Vagina (tissue), 2 donors: ENCODE results near the gene OR2M5.

ENCODE experiments used
- POLR2AphosphoS5 ChIP-seq, 2 donors: sonication (generic); formaldehyde crosslinking; IDR thresholded peaks; one replicate each; pipeline ENCODE4 v1.9.0; 2017; ENCODE audit warnings: antibody characterized with exemption in 2 of 2, mild to moderate bottlenecking in 2 of 2, low read depth in 1 of 2; ENCODE audit not compliant: insufficient read depth in 1 of 2
- TF ChIP-seq, protein P1 (sequence below), 3 experiments: fragments of 450-650 bp in 2 of 3; fragments of 200-600 bp in 1 of 3; sonication (generic) in 1 of 3; IDR thresholded peaks; one replicate each; pipeline ENCODE4 v1.5.1; 2017 to 2019; ENCODE audit warnings: antibody characterized with exemption in 3 of 3, mild to moderate bottlenecking in 2 of 3, moderate library complexity in 2 of 3

DNA sequence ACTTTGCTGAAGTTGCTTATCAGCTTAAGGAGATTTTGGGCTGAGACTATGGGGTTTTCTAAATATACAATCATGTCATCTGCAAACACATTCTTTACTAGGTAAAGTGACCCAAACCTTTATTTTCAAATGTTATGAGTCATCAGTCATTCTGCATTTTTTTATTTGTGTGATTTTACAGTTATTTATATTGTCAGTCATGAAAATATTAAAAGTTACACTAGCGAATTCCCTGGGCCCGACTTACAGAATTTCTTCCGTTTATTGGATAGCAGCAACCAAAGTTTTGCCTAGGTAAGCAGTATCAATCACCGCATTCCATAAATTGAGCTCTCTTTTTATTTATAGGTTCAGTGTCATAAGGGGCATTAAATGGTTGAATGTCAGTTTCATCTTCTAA, 13.8 kb downstream of the OR2M5 start:
- TF ChIP-seq, protein P1, sequence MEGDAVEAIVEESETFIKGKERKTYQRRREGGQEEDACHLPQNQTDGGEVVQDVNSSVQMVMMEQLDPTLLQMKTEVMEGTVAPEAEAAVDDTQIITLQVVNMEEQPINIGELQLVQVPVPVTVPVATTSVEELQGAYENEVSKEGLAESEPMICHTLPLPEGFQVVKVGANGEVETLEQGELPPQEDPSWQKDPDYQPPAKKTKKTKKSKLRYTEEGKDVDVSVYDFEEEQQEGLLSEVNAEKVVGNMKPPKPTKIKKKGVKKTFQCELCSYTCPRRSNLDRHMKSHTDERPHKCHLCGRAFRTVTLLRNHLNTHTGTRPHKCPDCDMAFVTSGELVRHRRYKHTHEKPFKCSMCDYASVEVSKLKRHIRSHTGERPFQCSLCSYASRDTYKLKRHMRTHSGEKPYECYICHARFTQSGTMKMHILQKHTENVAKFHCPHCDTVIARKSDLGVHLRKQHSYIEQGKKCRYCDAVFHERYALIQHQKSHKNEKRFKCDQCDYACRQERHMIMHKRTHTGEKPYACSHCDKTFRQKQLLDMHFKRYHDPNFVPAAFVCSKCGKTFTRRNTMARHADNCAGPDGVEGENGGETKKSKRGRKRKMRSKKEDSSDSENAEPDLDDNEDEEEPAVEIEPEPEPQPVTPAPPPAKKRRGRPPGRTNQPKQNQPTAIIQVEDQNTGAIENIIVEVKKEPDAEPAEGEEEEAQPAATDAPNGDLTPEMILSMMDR (IDR thresholded peaks at IDR 0.05), result no peak
- no peak for TF ChIP-seq POLR2AphosphoS5 (IDR thresholded peaks at IDR 0.05; ENCODE audit: insufficient read depth in 1 of 2, low read depth in 1 of 2)
